ENCODE data around the gene KLHL3.
A peak's percentile ranks its signal among the peaks of the same experiment; 100 is the strongest.
"Not testable (repeated sequence)": the region's sequence is repeated elsewhere in the genome, so short reads cannot be mapped to it uniquely, and the experiment has no call there.

KLHL3 gene

GRCh38 chr5:137665678-137666460 is 70.0 kb downstream of the KLHL3 start:
- DNase-seq, result peak in 2 of 4 experiments; percentile 10 to 16

GRCh38 chr5:137660349-137660817 is 75.5 kb downstream of the KLHL3 start:
- peak; percentile 12 to 61 (median 40) for DNase-seq

- DNase-seq, result no peak
These were observed 76.7 kb downstream of the KLHL3 start for GRCh38 chr5:137659209-137659608.

DNA sequence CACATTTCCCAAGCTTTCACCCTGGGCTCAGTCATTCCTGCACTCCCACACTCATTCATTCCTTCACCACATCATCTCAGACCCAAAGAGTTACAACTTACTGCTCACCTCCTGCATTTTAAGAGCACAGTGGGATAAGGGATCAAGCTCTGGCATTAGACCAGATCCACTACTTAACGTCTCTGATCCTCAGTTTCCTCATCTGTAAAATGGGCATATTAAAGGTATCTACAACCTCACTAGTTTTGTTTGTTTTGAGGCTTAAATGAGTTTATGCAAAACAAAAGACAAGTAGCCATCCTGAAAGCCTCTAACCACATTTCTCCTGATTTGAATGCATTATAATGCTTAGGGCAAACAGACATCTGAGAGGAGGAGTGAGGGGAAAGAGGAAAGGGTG is 77.6 kb downstream of the KLHL3 start:
- DNase-seq, result no peak

GRCh38 chr5:137657073-137657472 is 78.8 kb downstream of the KLHL3 start:
- no peak for DNase-seq

DNA sequence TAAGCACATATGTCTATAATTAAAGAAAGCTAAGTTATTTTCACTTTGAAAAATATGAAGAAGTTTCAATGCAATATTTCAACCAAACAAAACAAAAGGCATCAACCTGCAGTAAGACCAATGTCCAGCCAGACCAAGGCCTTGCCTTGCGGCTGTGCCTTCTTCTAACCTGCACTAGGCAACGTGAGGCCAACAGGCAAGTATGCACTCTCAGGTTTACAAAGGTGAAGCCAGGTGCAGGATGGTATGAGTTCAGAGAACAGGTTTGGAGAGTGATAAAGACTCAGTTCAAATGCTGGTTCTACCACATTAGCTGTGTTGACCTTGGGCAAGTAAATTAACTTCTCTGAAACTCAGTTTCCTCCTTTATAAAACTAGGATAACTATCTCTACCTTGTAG is 79.3 kb downstream of the KLHL3 start:
- DNase-seq, result no peak

DNA sequence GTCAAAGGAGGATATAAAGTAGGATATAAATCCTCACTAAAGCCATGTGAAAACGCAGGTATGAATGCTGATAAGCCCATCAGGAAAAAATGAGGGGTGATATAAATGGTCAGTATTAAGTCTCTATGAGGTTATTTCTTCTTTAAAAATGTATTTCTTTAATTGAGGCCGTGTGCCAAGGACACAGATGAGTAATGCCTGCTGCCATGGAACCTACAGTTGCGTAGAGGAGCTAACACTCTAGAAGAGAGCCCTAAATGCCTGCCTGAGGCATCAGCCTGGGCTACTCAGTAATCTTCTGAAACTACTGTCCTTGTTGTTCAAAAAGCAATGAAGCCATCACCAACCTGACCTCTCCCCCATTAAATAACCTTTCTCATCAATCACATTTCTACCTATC is 84.9 kb downstream of the KLHL3 start:
- DNase-seq, result no peak

GRCh38 chr5:137649228-137649935 is 86.5 kb downstream of the KLHL3 start:
- no peak for DNase-seq

DNA sequence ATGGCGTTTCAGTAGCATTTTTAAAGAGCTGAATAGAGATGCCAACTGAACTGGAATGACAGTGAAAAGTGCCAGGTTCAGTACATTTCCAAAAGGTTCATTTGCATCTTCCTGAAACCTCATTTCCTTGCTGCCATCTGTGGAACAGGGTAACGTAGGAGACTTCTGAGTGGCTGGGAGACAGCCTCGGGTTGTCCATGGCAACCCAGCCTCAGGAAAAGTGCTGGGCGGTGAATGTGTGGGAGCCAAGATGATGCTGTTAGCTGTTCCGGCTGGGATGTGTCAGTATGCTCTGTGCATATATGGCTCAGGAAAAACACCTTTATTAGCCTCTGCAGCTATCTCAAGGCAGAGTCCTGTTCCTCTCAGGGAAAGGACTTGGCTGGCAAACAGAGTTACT is 87.5 kb downstream of the KLHL3 start:
- no peak for DNase-seq

DNA sequence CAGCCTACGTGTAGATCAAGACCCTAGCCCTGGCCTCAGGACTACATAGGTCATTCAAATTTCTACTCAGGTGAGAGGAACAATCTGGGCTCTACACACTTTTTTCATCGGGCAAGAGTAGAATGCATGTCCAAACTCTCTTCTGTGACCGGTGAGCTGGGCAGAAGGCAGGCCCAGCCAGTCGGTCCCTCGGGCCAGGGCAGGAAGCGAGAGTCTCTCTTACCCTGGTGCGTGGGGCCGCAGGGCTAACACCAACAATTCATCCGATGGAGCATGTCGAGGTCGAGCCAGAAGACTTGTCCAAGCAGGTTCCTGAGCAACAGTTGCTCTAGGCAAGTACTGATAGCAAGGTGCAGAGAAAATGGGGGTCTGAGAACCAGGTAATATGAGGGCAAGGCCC is 88.5 kb downstream of the KLHL3 start:
- no peak for DNase-seq

- no peak for DNase-seq
These were observed 89.1 kb downstream of the KLHL3 start for GRCh38 chr5:137646761-137647160.

- not testable (repeated sequence) for DNase-seq
These were observed 92.8 kb downstream of the KLHL3 start for GRCh38 chr5:137643081-137643480.

DNA sequence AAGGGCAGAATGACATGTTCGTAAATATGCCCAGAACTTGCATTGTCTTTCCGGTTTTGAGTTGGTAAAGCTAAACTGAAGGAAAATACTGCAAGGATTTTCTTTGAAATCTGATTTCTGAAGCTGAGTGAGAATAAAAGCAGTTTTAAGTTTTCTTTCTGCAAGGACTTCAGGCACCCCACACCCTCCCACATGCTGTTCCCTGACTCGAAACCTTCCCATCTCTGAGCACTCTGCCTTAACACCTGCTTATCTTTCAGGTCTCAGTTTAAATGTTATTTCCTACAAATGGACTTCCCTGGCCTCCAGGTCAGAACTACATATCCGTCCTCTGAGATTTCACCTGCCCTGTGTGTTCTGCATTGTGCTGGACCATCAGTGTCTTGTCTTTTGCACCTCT is 93.8 kb downstream of the KLHL3 start:
- DNase-seq, result no peak

DNA sequence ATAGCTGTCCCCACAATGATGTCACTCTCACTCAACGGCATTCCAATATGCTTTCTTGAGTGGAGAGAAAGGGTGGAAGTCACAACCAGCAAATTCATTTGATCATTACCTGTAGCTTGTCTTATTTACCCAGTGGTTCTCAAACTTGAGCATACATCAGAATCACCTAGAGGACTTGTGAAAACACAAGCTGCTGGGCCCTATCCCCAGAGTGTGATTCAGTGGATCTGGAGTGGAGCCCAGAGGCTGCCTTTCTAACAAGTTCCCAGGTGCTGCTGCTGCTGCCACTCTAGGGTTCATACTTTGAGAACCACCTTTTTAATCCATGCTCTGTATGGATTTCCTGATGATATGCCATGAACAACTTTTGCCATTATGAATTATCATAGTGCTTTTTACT is 94.7 kb downstream of the KLHL3 start:
- DNase-seq, result no peak

DNA sequence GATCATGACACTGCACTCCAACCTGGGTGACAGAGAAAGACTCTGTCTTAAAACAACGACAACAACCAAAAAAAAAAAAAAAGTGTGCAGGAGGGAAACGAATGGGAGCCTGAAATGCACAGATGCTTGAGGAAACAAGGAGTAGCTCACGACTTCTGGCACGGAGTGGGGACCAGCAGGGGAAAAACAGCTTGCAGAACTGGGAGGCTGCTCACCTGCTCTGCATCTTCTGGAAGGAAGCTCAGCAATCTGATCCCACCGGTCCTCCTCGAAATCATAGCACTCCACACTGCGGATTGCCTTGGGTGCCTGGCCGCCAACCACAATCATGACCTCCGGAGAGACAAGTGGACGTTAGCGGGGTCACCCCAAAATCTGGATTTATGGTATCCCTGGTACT is 96.2 kb downstream of the KLHL3 start:
- no peak for DNase-seq

DNA sequence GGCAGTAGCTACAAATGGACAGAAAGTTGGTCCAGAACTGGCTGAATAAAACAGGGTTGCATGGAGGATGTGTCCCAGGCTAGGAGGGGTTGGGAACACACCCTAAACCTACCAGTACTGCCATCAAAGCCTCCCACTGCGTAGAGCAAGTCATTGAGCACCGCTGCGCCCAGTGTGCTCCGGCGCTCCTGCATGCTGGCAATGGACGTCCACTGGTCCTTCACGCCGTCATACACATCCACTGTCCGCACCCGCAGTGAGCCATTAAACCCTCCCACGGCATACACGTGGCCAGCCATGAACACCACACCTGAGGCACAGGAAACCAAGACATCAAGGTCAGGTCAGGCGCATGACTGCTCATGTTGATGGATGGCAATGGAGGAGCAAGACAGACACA is 97.0 kb downstream of the KLHL3 start:
- no peak for DNase-seq

DNA sequence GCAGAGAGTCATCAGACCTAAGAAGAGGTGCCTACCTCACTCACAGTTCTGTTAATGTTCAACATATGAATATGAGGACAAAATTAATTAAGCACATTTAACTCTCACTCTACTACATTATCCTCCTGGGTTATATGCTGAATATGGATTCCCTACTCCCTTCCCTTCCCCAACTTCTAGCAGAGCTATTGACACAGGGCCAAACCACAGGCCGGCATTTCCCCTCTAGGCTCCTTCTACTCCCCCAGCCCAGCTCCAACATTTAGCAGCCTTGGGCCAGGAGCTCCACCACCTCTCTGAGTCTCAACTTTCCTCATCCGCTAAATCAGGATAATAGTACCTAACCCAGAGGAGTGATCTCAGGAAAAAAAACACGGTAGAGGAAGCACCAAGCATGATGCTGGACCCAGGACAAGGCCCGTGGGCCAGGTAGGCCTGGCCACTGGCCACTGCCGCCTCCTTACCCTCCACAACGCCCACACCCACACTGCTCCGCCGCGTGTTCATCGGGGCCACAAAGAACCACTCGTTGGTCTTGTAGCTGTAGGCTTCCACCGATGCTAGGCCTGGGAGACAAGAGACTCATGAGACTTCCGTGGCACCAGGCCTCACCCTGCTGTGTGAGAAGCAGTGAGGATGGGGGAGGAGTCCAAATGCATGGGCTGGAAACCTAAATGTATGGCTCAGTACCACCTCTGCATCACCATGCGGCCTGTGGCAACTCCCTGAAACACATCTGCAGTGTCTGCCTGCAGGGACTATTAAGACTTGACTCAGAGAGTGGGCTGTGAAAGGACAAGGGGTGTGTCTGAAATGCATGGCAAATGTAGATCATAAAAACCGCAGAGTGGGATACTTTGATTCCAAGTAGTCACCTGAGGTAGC is 98.8 kb downstream of the KLHL3 start:
- DNase-seq, result no peak

DNA sequence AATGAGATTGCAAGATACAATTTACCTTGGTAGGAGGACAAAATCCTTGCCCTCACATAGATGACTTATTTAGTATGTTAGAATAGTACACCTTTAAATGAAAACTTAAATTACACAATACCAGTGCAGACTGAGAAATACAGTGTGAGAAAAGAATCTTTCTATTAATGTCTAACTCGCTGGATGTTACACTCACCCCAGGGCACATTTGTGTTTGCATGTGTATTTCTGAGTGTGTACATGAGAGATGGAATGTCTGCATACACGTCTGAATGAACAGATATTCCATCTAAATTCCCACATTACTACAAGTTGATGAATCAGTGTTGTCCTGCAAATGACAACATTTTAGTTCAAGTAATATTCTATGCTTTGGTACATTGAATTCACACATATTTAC is 99.8 kb downstream of the KLHL3 start:
- no peak for DNase-seq

DNA sequence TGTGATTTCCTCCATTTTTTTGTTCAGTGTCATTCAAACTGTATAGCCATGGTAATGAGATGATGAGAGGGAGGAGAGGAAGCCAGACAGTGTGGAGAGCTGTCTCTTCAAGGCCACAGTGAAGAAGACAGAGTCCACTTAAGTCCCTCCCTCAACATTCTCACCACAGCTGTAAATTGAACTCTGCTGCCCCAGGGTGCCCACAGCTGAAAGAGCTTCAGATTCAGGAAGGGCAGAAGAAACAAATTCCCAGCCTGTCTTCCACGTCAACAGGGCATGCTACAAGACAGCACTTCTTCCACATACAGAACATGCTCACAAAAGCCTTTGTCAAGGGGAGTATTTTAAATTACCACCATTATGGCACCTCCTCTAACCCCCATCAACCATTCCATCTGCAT is 100.4 kb downstream of the KLHL3 start:
- no peak for DNase-seq

GRCh38 chr5:137633896-137634295 is 102.0 kb downstream of the KLHL3 start:
- no peak for DNase-seq

GRCh38 chr5:137632716-137633115 is 103.2 kb downstream of the KLHL3 start:
- DNase-seq, result no peak

DNA sequence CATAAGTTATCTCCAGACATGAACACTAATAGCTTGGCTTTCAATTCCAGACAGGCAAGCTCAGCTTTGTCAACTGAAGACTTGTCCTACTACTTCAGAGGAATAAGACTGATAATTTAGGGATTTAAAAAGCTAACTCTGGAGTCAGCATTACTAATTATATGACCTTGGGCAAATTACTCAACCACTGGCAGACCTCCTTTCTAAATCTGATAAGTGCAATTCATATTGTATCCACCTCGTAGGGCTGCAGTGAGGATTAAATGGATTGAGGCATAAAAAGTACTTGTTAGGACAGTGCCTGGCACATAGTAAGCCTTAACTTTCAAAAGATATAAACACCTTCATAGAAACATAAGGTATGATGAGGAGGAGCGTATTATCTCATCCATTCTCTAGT is 104.4 kb downstream of the KLHL3 start:
- no peak for DNase-seq

- no peak for DNase-seq
These were observed 104.9 kb downstream of the KLHL3 start for GRCh38 chr5:137630972-137631370.

Data from activated naive CD4-positive, alpha-beta T cell (primary cell).